NB4 (cell line): Measurements from ENCODE around the gene ARHGAP33.
A peak's percentile ranks its signal among the peaks of the same experiment; 100 is the strongest.

Source experiments
- DNase-seq: peaks from one replicate; pipeline ENCODE4 v3.0.0; 2010; ENCODE audit warnings: low read depth
- H3K4me3 ChIP-seq: one replicate; pipeline ENCODE4 v1.5.1; 2011; ENCODE audit warnings: mild to moderate bottlenecking, low read depth, low read length, moderate library complexity
- CTCF ChIP-seq: IDR thresholded peaks from one replicate; pipeline ENCODE4 v1.5.1; 2012; ENCODE audit warnings: low read depth, low read length
- MYC ChIP-seq: IDR thresholded peaks from 2 replicates; pipeline ENCODE4 v1.6.1; 2011; ENCODE audit warnings: low read depth, low read length
- POLR2A ChIP-seq: IDR thresholded peaks from 2 replicates; pipeline ENCODE4 v1.6.1; 2011; ENCODE audit warnings: mild to moderate bottlenecking; ENCODE audit not compliant: insufficient read length; ENCODE audit errors: extremely low read depth
- TF ChIP-seq, protein P1 (sequence below): IDR thresholded peaks from 2 replicates; pipeline ENCODE4 v1.6.1; 2011; ENCODE audit warnings: low read depth, low read length

The ARHGAP33 gene

GRCh38 chr19:35776102-35776788 is 881 bp downstream of the ARHGAP33 start:
- DNase-seq = no peak
- H3K4me3 ChIP-seq = peak overlapping the region; percentile 28
- no peak for TF ChIP-seq CTCF
- TF ChIP-seq, protein P1, sequence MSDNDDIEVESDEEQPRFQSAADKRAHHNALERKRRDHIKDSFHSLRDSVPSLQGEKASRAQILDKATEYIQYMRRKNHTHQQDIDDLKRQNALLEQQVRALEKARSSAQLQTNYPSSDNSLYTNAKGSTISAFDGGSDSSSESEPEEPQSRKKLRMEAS = no peak
- TF ChIP-seq MYC = no peak
- no peak for TF ChIP-seq POLR2A

DNA sequence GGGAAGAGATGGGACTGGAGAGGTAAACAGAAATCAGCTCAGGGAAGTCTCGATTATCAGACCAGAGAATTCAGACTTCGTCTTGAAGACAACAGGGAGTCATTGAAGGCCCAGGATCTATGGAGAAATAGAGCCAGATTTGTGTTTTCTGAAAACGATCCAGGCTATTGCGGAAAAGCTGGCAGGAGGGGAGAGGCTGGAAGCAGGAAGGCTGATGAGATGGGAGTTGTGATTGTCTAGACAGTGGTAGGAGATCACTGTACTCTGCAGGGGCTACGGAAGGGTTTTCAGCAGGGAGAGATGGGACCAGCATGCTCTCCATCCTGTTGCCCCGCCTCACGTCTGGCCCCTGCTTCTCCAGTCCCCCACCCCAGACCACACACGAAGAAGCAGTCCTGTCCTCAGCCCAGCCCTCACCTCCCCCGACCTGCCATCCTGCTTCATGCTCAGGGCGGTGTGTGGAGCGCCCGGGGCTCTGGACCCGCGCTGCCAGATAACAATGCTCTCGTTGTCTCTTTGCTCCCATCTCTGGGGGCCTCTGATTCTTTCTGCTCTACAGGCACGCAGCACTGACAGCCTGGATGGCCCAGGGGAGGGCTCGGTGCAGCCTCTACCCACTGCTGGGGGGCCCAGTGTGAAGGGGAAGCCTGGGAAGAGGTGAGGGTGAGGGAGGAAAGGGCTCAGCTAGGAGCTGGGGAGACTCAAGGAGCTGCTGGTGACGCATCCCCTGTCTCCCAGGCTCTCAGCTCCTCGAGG is 1.9 kb downstream of the ARHGAP33 start:
- TF ChIP-seq CTCF (no peak), POLR2A (no peak), MYC (no peak)
- TF ChIP-seq, protein P1 = no peak
- H3K4me3 ChIP-seq = no peak overlapping the region
- DNase-seq = no peak

GRCh38 chr19:35777961-35778360 is 2.6 kb downstream of the ARHGAP33 start:
- TF ChIP-seq, protein P1 = no peak
- TF ChIP-seq POLR2A (no peak), CTCF (no peak), MYC (no peak)
- no peak overlapping the region for H3K4me3 ChIP-seq
- no peak for DNase-seq

- no peak overlapping the region for H3K4me3 ChIP-seq
- DNase-seq = no peak
- TF ChIP-seq CTCF (no peak), POLR2A (no peak), MYC (no peak)
- TF ChIP-seq, protein P1 = no peak
Observed at GRCh38 chr19:35779033-35779432, 3.7 kb downstream of the ARHGAP33 start.

GRCh38 chr19:35780058-35780457 is 4.7 kb downstream of the ARHGAP33 start:
- DNase-seq = no peak
- TF ChIP-seq POLR2A = no peak
- no peak overlapping the region for H3K4me3 ChIP-seq

DNA sequence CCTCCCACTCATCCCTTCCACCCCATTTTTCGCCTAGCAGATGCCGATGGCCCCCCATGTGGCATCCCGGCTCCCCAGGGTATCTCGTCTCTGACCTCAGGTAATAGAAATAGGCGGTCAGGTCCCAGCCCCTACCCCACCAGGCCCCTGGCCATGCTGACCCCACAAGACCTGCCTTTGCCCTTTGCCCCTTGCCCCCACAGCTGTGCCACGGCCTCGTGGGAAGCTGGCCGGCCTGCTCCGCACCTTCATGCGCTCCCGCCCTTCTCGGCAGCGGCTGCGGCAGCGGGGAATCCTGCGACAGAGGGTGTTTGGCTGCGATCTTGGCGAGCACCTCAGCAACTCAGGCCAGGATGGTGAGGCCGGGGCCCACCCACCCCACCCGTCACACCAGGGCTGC is 5.4 kb downstream of the ARHGAP33 start:
- no peak overlapping the region for H3K4me3 ChIP-seq
- no peak for DNase-seq
- no peak for TF ChIP-seq POLR2A

- TF ChIP-seq MYC (no peak), POLR2A (no peak), CTCF (no peak)
- TF ChIP-seq, protein P1 = no peak
- DNase-seq = no peak
- no peak overlapping the region for H3K4me3 ChIP-seq
Observed at GRCh38 chr19:35781650-35782049, 6.3 kb downstream of the ARHGAP33 start.
